Immature natural killer cell (primary cell): ENCODE data around the gene USP32. TPM values are rescaled to one million over a fixed set of nuclear protein-coding genes. Genes with fewer than 3 reads are reported as not detected.

ENCODE experiments used
- DNase-seq, 3 donors: peaks; one replicate each; pipeline ENCODE4 v3.0.0; 2022; ENCODE audit warnings: mixed read lengths in 1 of 3
- H3K27ac Mint-ChIP-seq, 6 donors: one replicate each; pipeline ENCODE4 v1.8.0; 2020; ENCODE audit warnings: mixed read lengths in 6 of 6, mild to moderate bottlenecking in 5 of 6, inconsistent platforms in 4 of 6, moderate library complexity in 3 of 6
- H3K27me3 Mint-ChIP-seq, 3 donors: one replicate each; pipeline ENCODE4 v1.8.0; 2020 to 2021; ENCODE audit warnings: low read depth in 3 of 3, mild to moderate bottlenecking in 3 of 3, mixed read lengths in 3 of 3, moderate library complexity in 3 of 3, inconsistent platforms in 1 of 3
- H3K36me3 Mint-ChIP-seq, 3 donors: one replicate each; pipeline ENCODE4 v1.8.0; 2020; ENCODE audit warnings: mixed read lengths in 3 of 3, inconsistent platforms in 2 of 3, mild to moderate bottlenecking in 2 of 3
- H3K4me1 Mint-ChIP-seq, 2 donors: one replicate each; pipeline ENCODE4 v1.8.0; 2020; ENCODE audit warnings: inconsistent platforms in 2 of 2, mild to moderate bottlenecking in 2 of 2, mixed read lengths in 2 of 2, moderate library complexity in 1 of 2
- H3K4me3 Mint-ChIP-seq, 5 donors: one replicate each; pipeline ENCODE4 v1.8.0; 2020; ENCODE audit warnings: mild to moderate bottlenecking in 5 of 5, mixed read lengths in 5 of 5, inconsistent platforms in 3 of 5, moderate library complexity in 3 of 5
- H3K9me3 Mint-ChIP-seq, 6 donors: one replicate each; pipeline ENCODE4 v1.8.0; 2020; ENCODE audit warnings: mild to moderate bottlenecking in 6 of 6, mixed read lengths in 6 of 6, inconsistent platforms in 4 of 6, moderate library complexity in 3 of 6
- polyA plus RNA-seq, 3 donors: library from polyadenylated mRNA; unstranded; fragments of 300-500 nt; fragmentation: Illumina TruSeq; gene quantifications; one replicate each; pipeline ENCODE4 v1.2.3, GENCODE V29; 2021

Gene USP32
- polyA plus RNA-seq, 3 donors from 2014 or later: 4.5 to 8.1 (median 5.5) TPM

- DNase-seq: no peak
- peaks cover 0 to 4% (median 0%) of the 10 kb centered on the region in 3 donors for H3K36me3 Mint-ChIP-seq
- H3K27ac Mint-ChIP-seq: no peak overlapping the region
- H3K4me3 Mint-ChIP-seq: no peak overlapping the region
- H3K9me3 Mint-ChIP-seq: peaks cover 0 to 1% (median 0%) of the 10 kb centered on the region in 6 donors
- no peaks in the 10 kb centered on the region for H3K27me3 Mint-ChIP-seq
- no peaks in the 10 kb centered on the region for H3K4me1 Mint-ChIP-seq
Observed at GRCh38 chr17:60277258-60277657, 114.7 kb downstream of the USP32 start.

GRCh38 chr17:60269417-60269816 is 122.5 kb downstream of the USP32 start:
- Mint-ChIP-seq H3K27ac (no peak overlapping the region), H3K9me3 (no peaks in the 10 kb centered on the region)

DNA sequence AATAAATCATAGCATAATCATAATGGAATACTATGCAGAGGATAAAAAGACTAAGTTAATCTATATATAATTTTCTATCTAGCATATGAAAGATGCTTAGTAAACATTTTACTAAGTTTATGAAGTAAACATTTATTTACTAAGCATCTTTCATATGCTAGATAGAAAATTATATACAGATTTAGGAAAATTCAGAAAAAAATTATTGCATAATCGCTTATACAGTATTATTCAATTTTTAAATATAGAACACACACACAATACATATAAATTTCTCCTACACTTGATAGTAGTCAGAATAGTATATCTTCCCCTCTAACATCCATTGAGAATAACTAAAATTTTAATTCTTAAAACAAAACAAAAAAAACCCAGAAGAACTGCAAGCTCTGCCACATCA is 131.4 kb downstream of the USP32 start:
- Mint-ChIP-seq H3K9me3 (no peaks in the 10 kb centered on the region), H3K36me3 (peaks cover 30 to 32% (median 31%) of the 10 kb centered on the region in 3 donors), H3K27ac (no peak overlapping the region), H3K4me3 (no peak overlapping the region), H3K4me1 (no peaks in the 10 kb centered on the region), H3K27me3 (no peaks in the 10 kb centered on the region)
- DNase-seq: no peak

More at GRCh38 chr17:60269417-60269816, 122.5 kb downstream of the USP32 start:
- Mint-ChIP-seq H3K36me3 (peaks cover 12 to 21% (median 17%) of the 10 kb centered on the region in 3 donors), H3K27me3 (no peaks in the 10 kb centered on the region), H3K4me1 (no peaks in the 10 kb centered on the region), H3K4me3 (no peak overlapping the region)
- DNase-seq: no peak

DNA sequence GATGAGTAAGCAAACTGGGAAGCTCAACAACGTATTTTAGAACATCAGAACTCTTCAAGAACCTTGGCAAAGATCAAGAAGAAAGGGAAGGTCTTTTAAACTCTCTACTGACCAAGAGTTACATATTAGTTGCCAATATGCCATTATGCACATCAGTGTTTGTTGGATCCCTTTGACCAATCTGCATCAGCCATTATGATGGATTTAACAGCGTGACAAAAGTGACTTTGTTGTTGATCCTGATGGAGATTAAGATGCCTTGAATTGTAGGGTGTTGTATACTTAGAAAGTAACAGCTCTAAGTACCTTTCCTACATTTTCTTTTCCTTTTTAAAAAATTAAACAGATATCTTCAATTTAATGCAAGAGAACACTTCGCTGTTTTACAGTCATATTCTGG is 133.6 kb downstream of the USP32 start:
- Mint-ChIP-seq H3K27me3 (no peaks in the 10 kb centered on the region), H3K36me3 (peaks cover 21 to 36% (median 23%) of the 10 kb centered on the region in 3 donors), H3K4me3 (no peak overlapping the region), H3K4me1 (no peaks in the 10 kb centered on the region), H3K27ac (no peak overlapping the region), H3K9me3 (no peaks in the 10 kb centered on the region)
- DNase-seq: no peak

DNA sequence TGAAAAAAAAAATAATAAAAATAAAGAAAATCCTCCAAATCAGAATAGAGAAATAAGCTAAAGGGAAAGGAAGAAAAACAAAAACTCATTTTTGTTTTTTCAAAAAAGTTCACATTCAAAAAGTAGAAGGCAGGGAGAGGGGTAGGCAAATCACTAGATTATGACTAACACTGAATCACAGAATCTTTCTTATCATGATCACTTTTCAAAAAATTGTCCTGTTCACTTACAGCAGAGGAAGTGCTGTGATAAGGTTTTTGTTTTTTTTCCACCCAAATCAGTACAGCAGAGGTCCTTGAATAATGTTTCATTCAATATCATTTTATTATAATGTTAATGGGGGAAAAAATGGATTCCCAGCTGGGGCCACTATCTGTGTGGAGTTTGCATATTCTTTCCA is 135.8 kb downstream of the USP32 start:
- peaks cover 0 to 2% (median 0%) of the 10 kb centered on the region in 3 donors for H3K27me3 Mint-ChIP-seq
- peaks cover 19 to 32% (median 20%) of the 10 kb centered on the region in 3 donors for H3K36me3 Mint-ChIP-seq
- no peak overlapping the region for H3K4me3 Mint-ChIP-seq
- no peaks in the 10 kb centered on the region for H3K9me3 Mint-ChIP-seq
- H3K27ac Mint-ChIP-seq: no peak overlapping the region
- H3K4me1 Mint-ChIP-seq: no peaks in the 10 kb centered on the region
- no peak for DNase-seq

GRCh38 chr17:60253048-60253447 is 138.9 kb downstream of the USP32 start:
- no peak overlapping the region for H3K4me3 Mint-ChIP-seq
- H3K9me3 Mint-ChIP-seq: peaks cover 0 to under 1% (median 0%) of the 10 kb centered on the region in 6 donors
- H3K27me3 Mint-ChIP-seq: peaks cover 0 to 2% (median 0%) of the 10 kb centered on the region in 3 donors
- no peak overlapping the region for H3K27ac Mint-ChIP-seq
- no peak for DNase-seq
- peaks cover 23 to 37% (median 29%) of the 10 kb centered on the region in 3 donors for H3K36me3 Mint-ChIP-seq
- H3K4me1 Mint-ChIP-seq: peaks cover 10 to 11% of the 10 kb centered on the region in 2 donors

DNA sequence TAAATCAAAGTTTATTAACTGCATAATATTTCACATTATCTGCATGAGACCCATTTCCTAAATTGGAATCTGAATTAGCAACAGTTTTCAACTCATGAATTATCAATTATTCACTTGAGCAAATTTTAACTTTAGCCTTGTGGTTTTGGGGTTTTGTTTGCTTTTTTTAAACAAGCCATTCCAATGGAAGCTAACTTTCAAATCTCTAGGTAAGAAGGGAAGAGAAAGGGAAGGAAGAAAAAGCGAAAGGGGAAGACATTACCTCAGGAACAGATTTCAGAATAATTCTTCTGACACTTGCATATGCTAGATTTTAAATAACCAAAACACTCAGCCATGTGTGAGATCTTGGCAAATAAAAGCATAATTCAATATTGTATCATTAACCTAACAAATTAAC is 139.5 kb downstream of the USP32 start:
- peaks cover 0 to 3% (median 0%) of the 10 kb centered on the region in 6 donors for H3K9me3 Mint-ChIP-seq

DNA sequence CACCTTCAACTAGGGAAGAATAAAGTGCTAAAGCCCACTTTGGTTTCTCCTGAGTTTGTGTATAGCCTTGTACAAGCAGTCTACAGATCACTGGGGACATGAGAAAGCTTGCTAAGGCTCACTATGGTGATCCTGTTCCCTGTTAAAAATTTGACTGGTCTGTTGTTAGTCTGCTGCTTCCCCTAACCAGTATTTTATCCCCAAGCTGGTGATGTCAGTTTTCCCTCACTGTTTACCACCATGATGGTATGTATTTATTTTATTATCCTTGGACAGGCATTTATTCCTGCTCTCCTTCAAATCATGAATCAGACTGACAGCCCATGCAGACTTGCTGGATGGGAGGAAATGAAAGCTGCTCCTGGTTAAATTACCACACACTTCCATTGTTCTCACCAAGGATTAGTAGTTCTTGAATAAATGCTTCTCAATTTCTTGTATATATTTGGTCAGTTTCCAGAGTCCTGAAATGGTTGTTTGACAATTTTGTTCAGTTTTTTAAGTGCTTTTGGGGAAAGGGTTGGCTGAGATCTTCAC is 142.6 kb downstream of the USP32 start:
- H3K4me3 Mint-ChIP-seq: peak overlapping the region in 1 of 5 donors; percentile 5

More for the DNA sequence above, 139.5 kb downstream of the USP32 start:
- Mint-ChIP-seq H3K27ac (no peak overlapping the region), H3K36me3 (peaks cover 23 to 39% (median 29%) of the 10 kb centered on the region in 3 donors), H3K4me3 (no peak overlapping the region), H3K4me1 (peaks cover 12 to 14% of the 10 kb centered on the region in 2 donors), H3K27me3 (peaks cover 0 to 2% (median 0%) of the 10 kb centered on the region in 3 donors)
- DNase-seq: no peak

GRCh38 chr17:60248618-60249289 is 143.2 kb downstream of the USP32 start:
- DNase-seq: no peak
- Mint-ChIP-seq H3K27me3 (peaks cover 0 to 2% (median 2%) of the 10 kb centered on the region in 3 donors), H3K27ac (peak overlapping the region in 4 of 6 donors; percentile 39 to 79 (median 62)), H3K9me3 (peaks cover 0 to 3% (median 0%) of the 10 kb centered on the region in 6 donors), H3K4me1 (peaks cover 12 to 14% of the 10 kb centered on the region in 2 donors), H3K36me3 (peaks cover 17 to 29% (median 25%) of the 10 kb centered on the region in 3 donors), H3K4me3 (peak overlapping the region in 3 of 5 donors; percentile 5 to 28 (median 21))

More for the DNA sequence above, 142.6 kb downstream of the USP32 start:
- Mint-ChIP-seq H3K4me1 (peaks cover 12 to 14% of the 10 kb centered on the region in 2 donors), H3K9me3 (peaks cover 0 to 3% (median 0%) of the 10 kb centered on the region in 6 donors), H3K27me3 (peaks cover 0 to 2% (median 2%) of the 10 kb centered on the region in 3 donors), H3K27ac (peak overlapping the region in 3 of 6 donors; percentile 1 to 79 (median 50)), H3K36me3 (peaks cover 17 to 29% (median 25%) of the 10 kb centered on the region in 3 donors)
- DNase-seq: no peak

DNA sequence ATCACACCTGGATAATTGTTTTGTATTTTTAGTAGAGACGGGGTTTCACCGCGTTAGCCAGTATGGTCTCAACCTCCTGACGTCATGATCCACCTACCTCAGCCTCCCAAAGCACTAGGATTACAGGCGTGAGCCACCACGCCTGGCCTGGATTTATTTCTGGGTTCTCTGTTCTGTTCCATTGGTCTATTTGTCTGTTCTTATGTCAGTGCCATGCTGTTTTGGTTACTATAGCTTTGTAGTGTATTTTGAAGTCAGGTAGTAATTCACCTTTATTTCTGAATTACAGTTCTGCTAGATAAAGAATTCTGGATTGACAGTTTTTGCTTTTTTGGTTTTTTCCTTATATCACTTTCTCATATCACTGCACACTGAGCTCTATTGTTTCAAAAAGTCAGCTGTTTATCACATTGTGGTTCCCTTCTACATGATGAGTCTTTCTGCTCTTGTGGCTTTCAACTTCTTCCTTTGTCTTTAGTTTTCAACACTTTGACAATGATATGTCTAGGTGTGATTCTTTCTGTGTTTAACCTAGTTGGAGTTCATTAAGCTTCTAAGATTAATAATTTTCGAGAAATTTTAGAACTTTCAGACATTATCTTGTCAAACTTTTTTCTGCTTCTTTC is 144.0 kb downstream of the USP32 start:
- Mint-ChIP-seq H3K4me3 (peak overlapping the region in 2 of 5 donors; percentile 3 to 21), H3K27me3 (peaks cover 0 to 2% (median 2%) of the 10 kb centered on the region in 3 donors), H3K9me3 (peaks cover 0 to 3% (median 0%) of the 10 kb centered on the region in 6 donors), H3K36me3 (peaks cover 17 to 29% (median 25%) of the 10 kb centered on the region in 3 donors), H3K4me1 (peaks cover 12 to 14% of the 10 kb centered on the region in 2 donors), H3K27ac (peak overlapping the region in 2 of 6 donors; percentile 6 to 33)
- no peak for DNase-seq

DNA sequence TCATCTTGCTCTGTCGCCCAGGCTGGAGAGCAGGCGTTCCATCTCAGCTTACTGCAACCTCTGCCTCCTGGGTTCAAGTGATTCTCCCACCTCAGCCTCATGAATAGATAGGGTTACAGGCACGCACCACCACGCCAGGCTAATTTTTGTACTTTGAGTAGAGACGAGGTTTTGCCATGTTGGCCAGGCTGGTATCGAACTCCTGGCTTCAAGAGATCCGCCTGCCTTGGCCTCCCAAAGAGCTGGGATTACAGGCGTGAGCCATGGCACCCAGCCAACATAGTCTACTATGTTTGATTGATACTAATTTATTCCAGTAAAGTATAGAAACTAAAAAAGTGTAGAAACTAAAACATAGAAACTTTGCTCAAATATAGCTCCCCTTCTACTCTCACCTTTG is 147.3 kb downstream of the USP32 start:
- Mint-ChIP-seq H3K4me3 (no peak overlapping the region), H3K27ac (no peak overlapping the region), H3K27me3 (peaks cover 0 to 2% (median 0%) of the 10 kb centered on the region in 3 donors), H3K36me3 (peaks cover 26 to 39% (median 34%) of the 10 kb centered on the region in 3 donors), H3K9me3 (peaks cover 0 to 3% (median 0%) of the 10 kb centered on the region in 6 donors), H3K4me1 (peaks cover 12 to 14% of the 10 kb centered on the region in 2 donors)
- DNase-seq: no peak

- Mint-ChIP-seq H3K4me3 (no peak overlapping the region), H3K4me1 (no peaks in the 10 kb centered on the region), H3K36me3 (peaks cover 20 to 32% (median 20%) of the 10 kb centered on the region in 3 donors), H3K27ac (no peak overlapping the region), H3K27me3 (peaks cover 0 to 2% (median 0%) of the 10 kb centered on the region in 3 donors), H3K9me3 (no peaks in the 10 kb centered on the region)
- DNase-seq: no peak
Observed at GRCh38 chr17:60240290-60240689, 151.6 kb downstream of the USP32 start.

GRCh38 chr17:60231691-60232090 is 160.2 kb downstream of the USP32 start:
- no peaks in the 10 kb centered on the region for H3K27me3 Mint-ChIP-seq
- H3K9me3 Mint-ChIP-seq: no peaks in the 10 kb centered on the region
- H3K4me1 Mint-ChIP-seq: no peaks in the 10 kb centered on the region
- peaks cover 11 to 15% (median 13%) of the 10 kb centered on the region in 3 donors for H3K36me3 Mint-ChIP-seq
- H3K27ac Mint-ChIP-seq: no peak overlapping the region
- H3K4me3 Mint-ChIP-seq: no peak overlapping the region
- no peak for DNase-seq

GRCh38 chr17:60231234-60231633 is 160.7 kb downstream of the USP32 start:
- DNase-seq: no peak
- Mint-ChIP-seq H3K27me3 (no peaks in the 10 kb centered on the region), H3K27ac (no peak overlapping the region)

More at GRCh38 chr17:60231234-60231633, 160.7 kb downstream of the USP32 start:
- Mint-ChIP-seq H3K9me3 (no peaks in the 10 kb centered on the region), H3K36me3 (peaks cover 11 to 15% (median 13%) of the 10 kb centered on the region in 3 donors), H3K4me3 (no peak overlapping the region), H3K4me1 (no peaks in the 10 kb centered on the region)
